Lower leg skin (tissue), 3 donors: ENCODE results near the gene S100A9.

Source experiments
- CTCF ChIP-seq, 3 donors: fragments of 450-650 bp; IDR thresholded peaks; one replicate each; pipeline ENCODE4 v1.5.1; 2016; ENCODE audit warnings: antibody characterized with exemption in 3 of 3, mild to moderate bottlenecking in 3 of 3, moderate library complexity in 2 of 3
- POLR2A ChIP-seq, 2 donors: fragments of 450-650 bp; IDR thresholded peaks; one replicate each; pipeline ENCODE4 v1.6.1; 2016 to 2017; ENCODE audit warnings: antibody characterized with exemption in 2 of 2, mild to moderate bottlenecking in 1 of 2, moderate library complexity in 1 of 2

- TF ChIP-seq POLR2A (IDR thresholded peaks at IDR 0.05) (no peak), CTCF (IDR thresholded peaks at IDR 0.05) (no peak)
Measured at GRCh38 chr1:153374071-153374470, 16.4 kb downstream of the S100A9 start.
